ENCODE results near the gene LTBP4. TPM values are rescaled to one million over a fixed set of nuclear protein-coding genes. Genes with fewer than 3 reads are reported as not detected.

Gene LTBP4
- total and polyA plus RNA-seq, 2 of the 13 experiments (the other 11 are each of a cell fraction or from before 2014, with no cell fraction given), result 0.86 to 2.3 TPM

DNA sequence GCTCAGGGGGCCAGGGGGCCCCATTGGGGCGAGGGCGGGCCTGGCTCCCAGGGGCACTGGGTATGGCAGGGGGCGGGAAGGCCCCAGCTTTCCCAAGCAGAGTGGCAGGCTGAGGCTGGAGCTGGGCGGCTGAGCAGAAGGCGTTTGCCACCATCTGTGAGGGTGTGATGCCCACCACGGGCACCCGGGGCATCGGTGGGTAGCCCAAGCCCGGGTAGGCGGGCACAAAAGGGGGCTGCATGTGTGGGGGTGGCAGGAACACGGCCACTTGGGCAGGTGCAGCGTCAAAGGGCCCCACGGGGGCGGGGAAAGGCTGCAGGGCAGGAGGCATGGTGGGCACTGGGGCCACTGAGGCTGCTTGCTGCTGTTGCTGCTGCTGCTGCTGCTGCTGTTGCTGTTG, 66.4 kb downstream of the LTBP4 start (continued):
- TF ChIP-seq, protein P1, sequence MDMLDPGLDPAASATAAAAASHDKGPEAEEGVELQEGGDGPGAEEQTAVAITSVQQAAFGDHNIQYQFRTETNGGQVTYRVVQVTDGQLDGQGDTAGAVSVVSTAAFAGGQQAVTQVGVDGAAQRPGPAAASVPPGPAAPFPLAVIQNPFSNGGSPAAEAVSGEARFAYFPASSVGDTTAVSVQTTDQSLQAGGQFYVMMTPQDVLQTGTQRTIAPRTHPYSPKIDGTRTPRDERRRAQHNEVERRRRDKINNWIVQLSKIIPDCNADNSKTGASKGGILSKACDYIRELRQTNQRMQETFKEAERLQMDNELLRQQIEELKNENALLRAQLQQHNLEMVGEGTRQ (IDR thresholded peaks at IDR 0.05; ENCODE audit: low read depth, low read length), result no peak
- TF ChIP-seq, protein P1 (CRISPR knock-in tag; IDR thresholded peaks at IDR 0.05; ENCODE audit: borderline replicate concordance), result no peak
- no peak for TF ChIP-seq BCLAF1 (IDR thresholded peaks at IDR 0.05)

- 67% methylated on average over 6 of the region's 7 CpGs for WGBS (ENCODE audit: low lambda C conversion rate)
- H3K27ac ChIP-seq (ENCODE audit: extremely low read length, insufficient read depth, low read length), result no peak overlapping the region
- peaks cover 2% of the 10 kb centered on the region; the same call in 1 of the 2 replicates for H3K4me1 ChIP-seq (ENCODE audit: insufficient read depth, low read length)
- no peak overlapping the region for H3K4me3 ChIP-seq (replicated peaks in 1 of 3; ENCODE audit: insufficient read depth in 1 of 3, low read depth in 2 of 3, low read length in 3 of 3)
- H4K20me1 ChIP-seq (ENCODE audit: insufficient read depth, low read length), result no peaks in the 10 kb centered on the region
- intact Hi-C loops (cut with micrococcal nuclease; ENCODE audit: unreplicated experiment), result loop anchor here (10.0 kb wide), 1 partner anchor 356 kb away; no protein-coding TSS in a partner anchor
- 0 out of 5 replicates have a peak, but pooled peaks cover 0 to 2% of the 10 kb centered on the region in 2 experiments for H3K27me3 ChIP-seq (ENCODE audit: control insufficient read depth in 1 of 2, insufficient read depth in 2 of 2, low read length in 2 of 2)
- ChIA-PET CTCF (ENCODE audit: low intra/inter-chr PET ratio, low total read pairs) (no interaction called here), POLR2A (no interaction called here)
- H3K9me3 ChIP-seq (ENCODE audit: low read length), result no peaks in the 10 kb centered on the region; the same call in 1 of the 2 replicates
- H3K36me3 ChIP-seq (replicated peaks in 1 of 2; ENCODE audit: control insufficient read depth in 1 of 2, insufficient read depth in 2 of 2, low read length in 2 of 2), result no peaks in the 10 kb centered on the region
- in situ Hi-C loops (cut with HindIII; ENCODE audit: extremely low pct_ligation_motif_present, low pct_unique_long_range_greater_than_20kb), result loop anchor here (25.0 kb wide), 1 partner anchor 468 kb away; no protein-coding TSS in a partner anchor
- DNase-seq (ENCODE audit: low spot score) (no peak), ATAC-seq (no peak), FAIRE-seq (no peak)
- no peak for TF ChIP-seq HOXD1 (CRISPR knock-in tag; IDR thresholded peaks at IDR 0.05)
- TF ChIP-seq ZNF878 (CRISPR knock-in tag; IDR thresholded peaks at IDR 0.05), result no peak
- TF ChIP-seq SPEN (CRISPR knock-in tag; IDR thresholded peaks at IDR 0.05; ENCODE audit: low read depth), result no peak
- TF ChIP-seq ZNF501 (CRISPR knock-in tag; IDR thresholded peaks at IDR 0.05), result no peak
- TF ChIP-seq MAFF (IDR thresholded peaks at IDR 0.05; ENCODE audit: low read depth, low read length), result no peak
- TF ChIP-seq MIXL1 (CRISPR knock-in tag; IDR thresholded peaks at IDR 0.05), result no peak
- no peak overlapping the region for H3K4me2 ChIP-seq (ENCODE audit: low read depth, low read length)
- H2AFZ ChIP-seq (ENCODE audit: low read length), result no peak overlapping the region
- no peak overlapping the region for H3K9ac ChIP-seq (ENCODE audit: insufficient read depth, low read depth, low read length)
- no peaks in the 10 kb centered on the region for H3K79me2 ChIP-seq (ENCODE audit: insufficient read depth, low read length)
- BruUV-seq (replicated peaks), result no TSS peak
These were observed 67.9 kb downstream of the LTBP4 start for GRCh38 chr19:40668991-40669614.

Measured in HepG2 (cell line).